HK-2 (cell line): ENCODE measurements around the gene ITPR1.
"Not testable (repeated sequence)": the region's sequence is repeated elsewhere in the genome, so short reads cannot be mapped to it uniquely, and the experiment has no call there.

Experiments used
- DNase-seq: peaks from one replicate; pipeline ENCODE4 v3.0.0-alpha.2; 2018; ENCODE audit not compliant: unreplicated experiment

ITPR1 gene

GRCh38 chr3:4596612-4597011, 103.5 kb downstream of the ITPR1 start:
- no peak for DNase-seq

- DNase-seq, result no peak
Observed at GRCh38 chr3:4597208-4597985, 104.2 kb downstream of the ITPR1 start.

GRCh38 chr3:4598232-4598631, 105.1 kb downstream of the ITPR1 start:
- not testable (repeated sequence) for DNase-seq

GRCh38 chr3:4599612-4600011, 106.5 kb downstream of the ITPR1 start:
- DNase-seq, result no peak

GRCh38 chr3:4600493-4600892, 107.3 kb downstream of the ITPR1 start:
- DNase-seq, result no peak

GRCh38 chr3:4601892-4602291, 108.7 kb downstream of the ITPR1 start:
- DNase-seq, result no peak

GRCh38 chr3:4604693-4605092, 111.5 kb downstream of the ITPR1 start:
- DNase-seq, result no peak

GRCh38 chr3:4606911-4607310, 113.8 kb downstream of the ITPR1 start:
- no peak for DNase-seq

GRCh38 chr3:4613366-4613765, 120.2 kb downstream of the ITPR1 start:
- DNase-seq, result no peak

- DNase-seq, result no peak
Observed at GRCh38 chr3:4614070-4614469, 120.9 kb downstream of the ITPR1 start.

GRCh38 chr3:4614927-4615326, 121.8 kb downstream of the ITPR1 start:
- no peak for DNase-seq

- no peak for DNase-seq
Observed at GRCh38 chr3:4615750-4616149, 122.6 kb downstream of the ITPR1 start.

GRCh38 chr3:4623421-4623999, 130.4 kb downstream of the ITPR1 start:
- no peak for DNase-seq

- no peak for DNase-seq
Observed at GRCh38 chr3:4627651-4628375, 134.7 kb downstream of the ITPR1 start.

- DNase-seq, result no peak
Observed at GRCh38 chr3:4629095-4630007, 136.2 kb downstream of the ITPR1 start.

- DNase-seq, result no peak
Observed at GRCh38 chr3:4633078-4634004, 140.2 kb downstream of the ITPR1 start.

- no peak for DNase-seq
Observed at GRCh38 chr3:4634894-4635293, 141.7 kb downstream of the ITPR1 start.

GRCh38 chr3:4637265-4637664, 144.1 kb downstream of the ITPR1 start:
- DNase-seq, result no peak

- no peak for DNase-seq
Observed at GRCh38 chr3:4641863-4642563, 148.9 kb downstream of the ITPR1 start.

GRCh38 chr3:4642611-4643010, 149.5 kb downstream of the ITPR1 start:
- no peak for DNase-seq
